GM10248 (cell line): ENCODE results near the gene TRMT11.

Experiments
- CTCF ChIA-PET: fragments of 300-600 bp; sonication (Branson Sonifier 250); formaldehyde crosslinking; extraction: SDS; loops from one replicate; lab custom pipeline; 2021; ENCODE audit warnings: antibody characterized with exemption; lab: Yijun Ruan, JAX
- POLR2A ChIA-PET: fragments of 350-650 bp; sonication (Branson Sonifier 250); formaldehyde crosslinking; extraction: SDS; loops from one replicate; lab custom pipeline; 2020; ENCODE audit warnings: antibody characterized with exemption; lab: Yijun Ruan, JAX
- DNase-seq: peaks from one replicate; pipeline ENCODE4 v3.0.0; 2012; ENCODE audit errors: extremely low spot score
- CTCF ChIP-seq: IDR thresholded peaks from 2 replicates; pipeline ENCODE4 v1.5.1; 2012; ENCODE audit warnings: mild to moderate bottlenecking, low read depth; ENCODE audit errors: extremely low read depth, missing control alignments, control extremely low read depth

The TRMT11 gene

GRCh38 chr6:125974214-125974866 is 12.0 kb upstream of the TRMT11 start:
- ChIA-PET POLR2A (no interaction called here), CTCF (interaction anchor here (0.8 to 4.8 kb wide), 40 partner anchors 9 to 673 kb away, joined by 3 to 36 read pairs (median 4); partner anchors contain the start of genes HINT3, NCOA7 and TRMT11)
- TF ChIP-seq CTCF = peak; percentile 50
- DNase-seq = peak; percentile 46

GRCh38 chr6:125979101-125979500 is 7.2 kb upstream of the TRMT11 start:
- CTCF ChIA-PET = interaction anchor here (1.0 to 3.5 kb wide), 2 partner anchors 17 to 22 kb away, joined by 4 to 19 read pairs; partner anchors contain the start of gene HINT3
- POLR2A ChIA-PET = no interaction called here
- TF ChIP-seq CTCF = no peak
- no peak for DNase-seq

GRCh38 chr6:125981571-125982185 is 4.7 kb upstream of the TRMT11 start:
- no peak for TF ChIP-seq CTCF
- no peak for DNase-seq
- ChIA-PET POLR2A (no interaction called here), CTCF (interaction anchor here (0.9 to 3.5 kb wide), 6 partner anchors 9 to 688 kb away, joined by 3 to 19 read pairs (median 4); partner anchors contain the start of genes HINT3 and NCOA7)

GRCh38 chr6:125983246-125983945 is 2.9 kb upstream of the TRMT11 start:
- ChIA-PET POLR2A (no interaction called here), CTCF (interaction anchor here (1.4 kb wide), 1 partner anchor 9 kb away, joined by 4 read pairs; no protein-coding TSS in a partner anchor)
- TF ChIP-seq CTCF = no peak
- no peak for DNase-seq

GRCh38 chr6:125984311-125984710 is 2.0 kb upstream of the TRMT11 start:
- ChIA-PET CTCF (interaction anchor here (3.7 to 5.0 kb wide), 2 partner anchors 9 to 12 kb away, joined by 31 to 56 read pairs; no protein-coding TSS in a partner anchor), POLR2A (no interaction called here)
- TF ChIP-seq CTCF = no peak
- no peak for DNase-seq

GRCh38 chr6:125985522-125985921 is 818 bp upstream of the TRMT11 start:
- POLR2A ChIA-PET = no interaction called here
- TF ChIP-seq CTCF = no peak
- CTCF ChIA-PET = interaction anchor here (1.1 to 5.0 kb wide), 9 partner anchors 8 to 672 kb away, joined by 3 to 56 read pairs (median 8); partner anchors contain the start of genes HINT3 and NCOA7
- no peak for DNase-seq
